Right lobe of liver (tissue), 6 donors: Measurements from ENCODE around the gene NOCT. TPM values are rescaled to one million over a fixed set of nuclear protein-coding genes. Genes with fewer than 3 reads are reported as not detected.
A peak's percentile ranks its signal among the peaks of the same experiment; 100 is the strongest.

ENCODE experiments used
- ATAC-seq, 4 donors: fragments of 200-7000 bp; cut with Tn5 transposase; one replicate each; pipeline ENCODE4 v1.9.1; 2020; ENCODE audit warnings: mild to moderate bottlenecking in 4 of 4, moderate library complexity in 4 of 4
- DNase-seq, 3 donors: peaks; one replicate each; pipeline ENCODE4 v3.0.0-alpha.2; 2020
- H3K27ac ChIP-seq, 3 donors: fragments of 200-600 bp; one replicate each; pipeline ENCODE4 v1.8.0; 2022
- H3K27me3 ChIP-seq, 2 donors: fragments of 200-600 bp; one replicate each; pipeline ENCODE4 v1.8.0; 2022
- H3K36me3 ChIP-seq, 4 donors: fragments of 200-600 bp; sonication (generic) in 1 of 4; one replicate each; pipeline versions ENCODE4 v1.5.1 to v1.8.0; 2017 to 2022; ENCODE audit warnings: control low read depth in 1 of 4
- H3K4me1 ChIP-seq, 4 donors: fragments of 200-600 bp; sonication (generic) in 1 of 4; one replicate each; pipeline versions ENCODE4 v1.5.1 to v1.8.0; 2017 to 2022; ENCODE audit warnings: control low read depth in 1 of 4
- H3K4me3 ChIP-seq, 3 donors: fragments of 200-600 bp; one replicate each; pipeline ENCODE4 v1.8.0; 2022
- H3K9me3 ChIP-seq, 4 donors: fragments of 200-600 bp; sonication (generic) in 1 of 4; one replicate each; pipeline versions ENCODE4 v1.5.1 to v1.8.0; 2017 to 2022; ENCODE audit warnings: control low read depth in 1 of 4
- POLR2A ChIP-seq: fragments of 450-650 bp; IDR thresholded peaks from one replicate; pipeline ENCODE4 v1.6.1; 2017; ENCODE audit warnings: antibody characterized with exemption, mild to moderate bottlenecking
- WGBS: methylation state at CpG from one replicate; pipeline ENCODE4 v1.1.6; 2018; ENCODE audit warnings: low coverage, low lambda C conversion rate; ENCODE audit not compliant: insufficient coverage; ENCODE audit errors: missing lambda C conversion rate; 5-methylcytosine and 5-hydroxymethylcytosine counted together
- intact Hi-C, 2 donors: fragments of 100-400 bp; cut with DNase I; formaldehyde crosslinking; loops; one replicate each; pipeline versions ENCODE4 v1.11.2 to v1.14.1; 2022
- small RNA-seq, 2 experiments: library from RNA; depleted of rRNA; stranded (forward); fragments of <200 nt; gene quantifications; one replicate each; pipeline ENCODE3, GENCODE V24; 2016
- total RNA-seq, 6 experiments: library from RNA; depleted of rRNA in 2 of 6; stranded (reverse); fragments of >200 nt in 2 of 6; fragmentation: NEBNext Ultra II Directional in 3 of 6; extraction: Animal tissue kit (Norgen Biotek cat#: 25700) in 3 of 6; gene quantifications; one replicate each; pipeline versions ENCODE4 v1.1.0 to v1.2.4, GENCODE V29; 2016 to 2023
- TF ChIP-seq, protein P1 (sequence below), 4 donors: fragments of 200-600 bp in 3 of 4; fragments of 450-650 bp in 1 of 4; IDR thresholded peaks; one replicate each; pipeline versions ENCODE4 v1.5.1 to v1.8.0; 2016 to 2022; ENCODE audit warnings: antibody characterized with exemption in 4 of 4, mild to moderate bottlenecking in 2 of 4
- donor health status: DM: no; HTN: yes; CAD: no.
- donor health status: DM: no; HTN: no; CAD: no.
- donor health status: DM: no; HTN: no; CAD: no.
- donor health status: DM: no; HTN: yes; CAD: no.
- donor health status: DM: no; HTN: yes; CAD: no.

NOCT gene
- total RNA-seq, 6 experiments from 2014 or later = 3.5 to 20.5 (median 9.7) TPM

DNA sequence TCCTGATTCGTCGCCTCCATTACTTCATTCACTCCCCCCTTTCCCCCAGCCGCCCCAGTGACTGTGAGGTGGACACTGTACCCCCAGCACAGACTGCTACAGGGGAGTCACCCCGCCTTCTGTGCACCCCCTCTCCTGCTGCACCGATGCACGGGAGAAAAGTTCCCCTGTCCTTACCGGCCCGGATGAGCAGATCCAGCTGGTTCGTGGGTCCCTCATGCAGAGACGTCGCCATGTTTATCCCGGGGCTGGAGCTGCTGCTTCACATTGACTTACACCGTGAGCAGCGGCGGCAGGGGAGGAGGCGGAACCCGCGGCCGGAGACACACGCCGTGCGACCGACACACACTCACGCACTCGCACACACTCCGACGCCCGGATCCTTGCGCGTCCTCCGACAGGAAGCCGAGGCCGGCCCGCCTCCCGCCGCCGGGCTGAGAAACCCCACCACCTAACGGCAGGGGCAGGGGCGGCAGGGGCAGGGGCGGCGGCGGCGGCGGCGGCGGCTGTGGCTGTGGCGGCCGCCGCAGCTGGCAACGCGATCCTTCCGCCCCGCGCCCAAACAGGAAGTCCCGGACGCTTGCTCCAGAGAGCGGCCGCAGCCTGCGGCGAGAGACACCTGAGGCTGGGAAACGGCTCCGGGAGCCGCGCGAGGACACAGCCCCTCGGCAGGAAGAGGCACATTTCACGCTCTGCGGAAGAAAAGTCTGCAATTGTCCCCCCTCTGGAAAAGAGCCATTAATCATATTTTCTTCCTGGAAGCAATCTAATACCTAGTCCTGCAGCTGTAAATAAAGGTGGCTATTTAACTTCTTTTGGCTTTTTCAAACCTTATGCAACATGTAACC, 68.6 kb downstream of the NOCT start:
- Histone ChIP-seq H3K4me3 (peak overlapping the region; percentile 66 to 71 (median 69)), H3K4me1 (peaks cover 0 to 19% (median 8%) of the 10 kb centered on the region in 4 donors), H3K27ac (peak overlapping the region; percentile 91 to 96 (median 92)), H3K9me3 (no peaks in the 10 kb centered on the region), H3K27me3 (no peaks in the 10 kb centered on the region), H3K36me3 (no peaks in the 10 kb centered on the region)
- peak; percentile 89 to 94 (median 93) for DNase-seq
- intact Hi-C loops = loop anchor here in 1 of 2 donors (10.0 kb wide), 1 partner anchor 49 kb away; no protein-coding TSS in a partner anchor
- under 1% methylated on average over 18 of the region's 68 CpGs for WGBS
- ATAC-seq = peak; percentile 62 to 81 (median 77)
- TF ChIP-seq POLR2A = peak; percentile 72
- TF ChIP-seq, protein P1, sequence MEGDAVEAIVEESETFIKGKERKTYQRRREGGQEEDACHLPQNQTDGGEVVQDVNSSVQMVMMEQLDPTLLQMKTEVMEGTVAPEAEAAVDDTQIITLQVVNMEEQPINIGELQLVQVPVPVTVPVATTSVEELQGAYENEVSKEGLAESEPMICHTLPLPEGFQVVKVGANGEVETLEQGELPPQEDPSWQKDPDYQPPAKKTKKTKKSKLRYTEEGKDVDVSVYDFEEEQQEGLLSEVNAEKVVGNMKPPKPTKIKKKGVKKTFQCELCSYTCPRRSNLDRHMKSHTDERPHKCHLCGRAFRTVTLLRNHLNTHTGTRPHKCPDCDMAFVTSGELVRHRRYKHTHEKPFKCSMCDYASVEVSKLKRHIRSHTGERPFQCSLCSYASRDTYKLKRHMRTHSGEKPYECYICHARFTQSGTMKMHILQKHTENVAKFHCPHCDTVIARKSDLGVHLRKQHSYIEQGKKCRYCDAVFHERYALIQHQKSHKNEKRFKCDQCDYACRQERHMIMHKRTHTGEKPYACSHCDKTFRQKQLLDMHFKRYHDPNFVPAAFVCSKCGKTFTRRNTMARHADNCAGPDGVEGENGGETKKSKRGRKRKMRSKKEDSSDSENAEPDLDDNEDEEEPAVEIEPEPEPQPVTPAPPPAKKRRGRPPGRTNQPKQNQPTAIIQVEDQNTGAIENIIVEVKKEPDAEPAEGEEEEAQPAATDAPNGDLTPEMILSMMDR (IDR thresholded peaks at IDR 0.05) = peak; percentile 28 to 39 (median 35)

DNA sequence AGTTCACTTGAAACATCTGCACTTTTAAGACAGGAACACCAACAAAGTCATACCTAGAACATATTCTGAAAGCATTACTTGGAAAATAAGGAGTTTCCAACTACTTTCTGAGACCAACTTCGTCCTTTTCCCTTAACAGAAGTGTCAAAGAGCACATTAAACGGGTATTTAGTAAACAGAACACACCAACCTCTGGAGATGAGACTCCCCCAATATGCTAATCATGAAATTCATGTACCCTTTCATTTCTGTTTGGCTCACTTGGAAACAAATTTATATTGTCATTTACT, 69.2 kb downstream of the NOCT start:
- intact Hi-C loops = loop anchor here in 1 of 2 donors (10.0 kb wide), 1 partner anchor 50 kb away; no protein-coding TSS in a partner anchor
- no peak for ATAC-seq
- Histone ChIP-seq H3K27me3 (no peaks in the 10 kb centered on the region), H3K9me3 (no peaks in the 10 kb centered on the region), H3K4me1 (peaks cover 0 to 19% (median 8%) of the 10 kb centered on the region in 4 donors), H3K36me3 (no peaks in the 10 kb centered on the region), H3K4me3 (peak overlapping the region; percentile 66 to 71 (median 69)), H3K27ac (peak overlapping the region; percentile 91 to 96 (median 92))
- no peak for DNase-seq
- 0% methylated on average over 2 of the region's 2 CpGs for WGBS
- TF ChIP-seq POLR2A = no peak
- TF ChIP-seq, protein P1 (IDR thresholded peaks at IDR 0.05) = no peak

GRCh38 chr4:139085141-139085540, 69.6 kb downstream of the NOCT start:
- no peak for TF ChIP-seq POLR2A
- TF ChIP-seq, protein P1 (IDR thresholded peaks at IDR 0.05) = peak; percentile 22 to 37 (median 26)
- Histone ChIP-seq H3K27me3 (no peaks in the 10 kb centered on the region), H3K36me3 (no peaks in the 10 kb centered on the region), H3K4me1 (peaks cover 0 to 19% (median 8%) of the 10 kb centered on the region in 4 donors), H3K9me3 (no peaks in the 10 kb centered on the region), H3K4me3 (peak overlapping the region; percentile 66 to 71 (median 69)), H3K27ac (peak overlapping the region; percentile 91 to 96 (median 92))
- WGBS = 26% methylated on average over 5 of the region's 5 CpGs
- ATAC-seq (no peak), DNase-seq (no peak)
- intact Hi-C loops = loop anchor here in 1 of 2 donors (10.0 kb wide), 1 partner anchor 50 kb away; no protein-coding TSS in a partner anchor

- intact Hi-C loops = loop anchor here in 1 of 2 donors (10.0 kb wide), 1 partner anchor 203 kb away; no protein-coding TSS in a partner anchor
- no peaks in the 10 kb centered on the region for H3K9me3 ChIP-seq
- H3K27me3 ChIP-seq = no peaks in the 10 kb centered on the region
- 81% methylated on average over 7 of the region's 12 CpGs for WGBS
- no peaks in the 10 kb centered on the region for H3K36me3 ChIP-seq
- TF ChIP-seq, protein P1 (IDR thresholded peaks at IDR 0.05) = no peak
- no peak for TF ChIP-seq POLR2A
- ATAC-seq (no peak), DNase-seq (no peak)
- H3K4me3 ChIP-seq = no peak overlapping the region
- no peaks in the 10 kb centered on the region for H3K4me1 ChIP-seq
- no peak overlapping the region for H3K27ac ChIP-seq
These were observed 76.7 kb downstream of the NOCT start for GRCh38 chr4:139092271-139092670.

Small RNA genes lying within 50 kb of the gene (small RNA-seq; reads per million reads assigned to genes)
- gene RNU6-531P = 0 reads per million in 2 experiments

Other genes starting within 250 kb of the NOCT start
- 10 to 100 TPM; 14.0 to 24.3 (median 16.7) TPM for gene ELF2, start 161.4 kb downstream of the NOCT start, total RNA-seq